ENCODE data around the gene CNGA2.

Gene CNGA2

GRCh38 chrX:151753313-151754046 is 18.9 kb downstream of the CNGA2 start:
- peak; percentile 45 for DNase-seq

- DNase-seq: peak; percentile 79
Measured at GRCh38 chrX:151754047-151754429, 19.5 kb downstream of the CNGA2 start.

GRCh38 chrX:151754641-151755215 is 20.2 kb downstream of the CNGA2 start:
- DNase-seq: peak; percentile 2

GRCh38 chrX:151759041-151759708 is 24.6 kb downstream of the CNGA2 start:
- no peak for DNase-seq

GRCh38 chrX:151762802-151763201 is 28.3 kb downstream of the CNGA2 start:
- no peak for DNase-seq

GRCh38 chrX:151763711-151764110 is 29.2 kb downstream of the CNGA2 start:
- no peak for DNase-seq

- no peak for DNase-seq
Measured at GRCh38 chrX:151765026-151765425, 30.5 kb downstream of the CNGA2 start.

- DNase-seq: no peak
Measured at GRCh38 chrX:151771726-151772125, 37.2 kb downstream of the CNGA2 start.

GRCh38 chrX:151773434-151773833 is 38.9 kb downstream of the CNGA2 start:
- DNase-seq: no peak

- DNase-seq: no peak
Measured at GRCh38 chrX:151774421-151774820, 39.9 kb downstream of the CNGA2 start.

GRCh38 chrX:151776181-151776731 is 41.7 kb downstream of the CNGA2 start:
- peak; percentile 12 for DNase-seq

GRCh38 chrX:151776936-151777335 is 42.4 kb downstream of the CNGA2 start:
- DNase-seq: no peak

GRCh38 chrX:151779258-151779657 is 44.7 kb downstream of the CNGA2 start:
- DNase-seq: no peak

- no peak for DNase-seq
Measured at GRCh38 chrX:151780621-151781020, 46.1 kb downstream of the CNGA2 start.

GRCh38 chrX:151789179-151789800 is 54.7 kb downstream of the CNGA2 start:
- peak; percentile 59 for DNase-seq

- peak; percentile 40 for DNase-seq
Measured at GRCh38 chrX:151790481-151791160, 56.1 kb downstream of the CNGA2 start.

- DNase-seq: no peak
Measured at GRCh38 chrX:151791961-151792360, 57.4 kb downstream of the CNGA2 start.

- no peak for DNase-seq
Measured at GRCh38 chrX:151792505-151792904, 58.0 kb downstream of the CNGA2 start.

- DNase-seq: no peak
Measured at GRCh38 chrX:151793886-151794285, 59.3 kb downstream of the CNGA2 start.

All from fibroblast of skin of scalp (primary cell).